ENCODE measurements around the gene JPT2. TPM values are rescaled to one million over a fixed set of nuclear protein-coding genes. Genes with fewer than 3 reads are reported as not detected.

The JPT2 gene
- total and polyA plus RNA-seq, 10 of the 15 experiments (the other 5 are each of a cell fraction or from before 2014, with no cell fraction given) = 11.7 to 78.4 (median 48.4) TPM

DNA sequence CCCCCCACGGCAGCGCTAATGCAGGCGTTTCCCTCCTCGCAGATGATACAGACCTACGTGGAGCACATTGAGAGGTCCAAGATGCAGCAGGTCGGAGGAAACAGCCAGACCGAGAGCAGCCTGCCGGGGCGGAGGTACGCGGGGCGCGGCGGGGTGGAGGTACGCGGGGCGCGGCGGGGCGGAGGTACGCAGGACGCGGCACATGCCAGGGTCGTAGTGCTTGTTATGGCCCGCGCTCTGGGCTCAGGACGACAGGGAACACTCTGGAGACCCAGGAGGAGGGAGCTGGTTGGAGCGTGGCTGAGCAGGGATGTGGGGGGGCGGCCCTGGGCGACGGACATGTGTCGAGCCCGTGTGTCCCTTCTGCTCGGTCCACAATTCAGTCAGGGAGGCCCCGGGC is 51.4 kb downstream of the JPT2 start:
- H3K79me2 ChIP-seq (ENCODE audit: control insufficient read depth, insufficient read depth, low read length) = no peaks in the 10 kb centered on the region; the same call in 1 of the 2 replicates

More for the DNA sequence above, 51.4 kb downstream of the JPT2 start:
- 99% methylated on average over 34 of the region's 35 CpGs for WGBS (ENCODE audit: insufficient coverage, insufficient replicate concordance, low lambda C conversion rate, missing lambda C conversion rate)
- no peaks in the 10 kb centered on the region for H3K4me1 ChIP-seq (ENCODE audit: control insufficient read depth, insufficient read depth, low read length)
- in situ Hi-C loops (cut with MboI) = no loop called here
- no TSS peak for BruUV-seq (replicated peaks)
- no peak overlapping the region for H3K9ac ChIP-seq (ENCODE audit: control insufficient read depth, insufficient read depth, low read length)
- DNase-seq (ENCODE audit: low read depth, low spot score) = no peak
- no peak overlapping the region for H3K27ac ChIP-seq (ENCODE audit: control insufficient read depth, insufficient read depth)
- TF ChIP-seq HDGF (IDR thresholded peaks at IDR 0.05) (no peak), RBBP5 (conservative IDR thresholded peaks at IDR 0.05) (no peak), BCL3 (IDR thresholded peaks at IDR 0.05; ENCODE audit: borderline replicate concordance, insufficient read depth, low read depth, low read length, poor library complexity, severe bottlenecking) (no peak), FOXK2 (IDR thresholded peaks at IDR 0.05) (no peak), NFYB (IDR thresholded peaks at IDR 0.05; ENCODE audit: insufficient read depth, low read depth, low read length) (no peak), BHLHE40 (IDR thresholded peaks at IDR 0.05; ENCODE audit: borderline replicate concordance in 1 of 2, low read depth in 2 of 2, low read length in 1 of 2) (no peak), SPI1 (IDR thresholded peaks at IDR 0.05; ENCODE audit: borderline replicate concordance, insufficient read depth, low read depth, low read length) (no peak), KAT2A (conservative IDR thresholded peaks at IDR 0.05; ENCODE audit: control insufficient read depth, low read depth, low read length) (no peak), MLLT1 (IDR thresholded peaks at IDR 0.05) (no peak), SMAD5 (IDR thresholded peaks at IDR 0.05; ENCODE audit: low read depth) (no peak), ZSCAN29 (IDR thresholded peaks at IDR 0.05) (no peak), HSF1 (IDR thresholded peaks at IDR 0.05; ENCODE audit: low read depth, low read length) (no peak), IKZF2 (IDR thresholded peaks at IDR 0.05) (no peak), ZBTB11 (CRISPR knock-in tag; IDR thresholded peaks at IDR 0.05) (no peak), SRF (IDR thresholded peaks at IDR 0.05; ENCODE audit: low read depth in 2 of 2, low read length in 2 of 2) (no peak), MTA2 (IDR thresholded peaks at IDR 0.05; ENCODE audit: low read depth) (no peak), RFX5 (IDR thresholded peaks at IDR 0.05; ENCODE audit: low read depth, low read length) (no peak), GATAD2B (conservative IDR thresholded peaks at IDR 0.05; ENCODE audit: low read depth) (no peak)
- POLR2A ChIA-PET = no interaction called here
- RAD21 ChIA-PET (ENCODE audit: unreplicated experiment) = no interaction called here
- CTCF ChIA-PET = no interaction called here
- peaks cover 9 to 39% of the 10 kb centered on the region in 2 experiments for H3K36me3 ChIP-seq (ENCODE audit: control insufficient read depth in 2 of 2, insufficient read depth in 2 of 2, low read length in 1 of 2)
- no peak overlapping the region for H3K4me3 ChIP-seq
- H3K27me3 ChIP-seq (replicated peaks in 1 of 2; ENCODE audit: control insufficient read depth in 2 of 2, insufficient read depth in 2 of 2, low read length in 1 of 2) = no peaks in the 10 kb centered on the region
- no peaks in the 10 kb centered on the region; the same call in 1 of the 2 replicates for H4K20me1 ChIP-seq (ENCODE audit: control insufficient read depth, insufficient read depth)
- ATAC-seq = no peak
- SMC1A ChIA-PET (ENCODE audit: uncharacterized antibody, unreplicated experiment) = no interaction called here
- no peak for FAIRE-seq
- H3K4me2 ChIP-seq (ENCODE audit: control insufficient read depth, insufficient read depth) = no peak overlapping the region
- no peak overlapping the region for H2AFZ ChIP-seq (ENCODE audit: control insufficient read depth, low read depth, low read length)
- peaks cover under 1% of the 10 kb centered on the region; the same call in 1 of the 3 replicates for H3K9me3 ChIP-seq (replicated peaks; ENCODE audit: control insufficient read depth, insufficient read depth, low read length)
- intact Hi-C loops (cut with micrococcal nuclease; ENCODE audit: unreplicated experiment) = no loop called here
